Stimulated activated effector memory CD8-positive, alpha-beta T cell treated with anti-CD3 and anti-CD28 coated beads, Interleukin-12 subunit alpha, Interleukin-12 subunit beta, amount 100 ng/mL, for 72 hours (primary cell): ENCODE data around the gene MRPS31.
"Not testable (repeated sequence)": the region's sequence is repeated elsewhere in the genome, so short reads cannot be mapped to it uniquely, and the experiment has no call there.

Experiments used
- ATAC-seq: fragments of 150-1000 bp; cut with Tn5 transposase; 2 replicates; pipeline ENCODE4 v1.10.0; 2021
- DNase-seq, 2 donors: peaks; one replicate each; pipeline ENCODE4 v3.0.0; 2021 to 2022; ENCODE audit warnings: low spot score in 2 of 2
- H3K27ac Mint-ChIP-seq: one replicate; pipeline ENCODE4 v1.8.0; 2022; ENCODE audit warnings: mild to moderate bottlenecking, mixed read lengths
- H3K36me3 Mint-ChIP-seq: one replicate; pipeline ENCODE4 v1.8.0; 2022; ENCODE audit warnings: mild to moderate bottlenecking, mixed read lengths
- H3K4me1 Mint-ChIP-seq: one replicate; pipeline ENCODE4 v1.8.0; 2022; ENCODE audit warnings: mixed read lengths
- H3K4me3 Mint-ChIP-seq: one replicate; pipeline ENCODE4 v1.8.0; 2022; ENCODE audit warnings: mild to moderate bottlenecking, mixed read lengths
- H3K9me3 Mint-ChIP-seq: one replicate; pipeline ENCODE4 v1.8.0; 2022; ENCODE audit warnings: mixed read lengths

MRPS31 gene

DNA sequence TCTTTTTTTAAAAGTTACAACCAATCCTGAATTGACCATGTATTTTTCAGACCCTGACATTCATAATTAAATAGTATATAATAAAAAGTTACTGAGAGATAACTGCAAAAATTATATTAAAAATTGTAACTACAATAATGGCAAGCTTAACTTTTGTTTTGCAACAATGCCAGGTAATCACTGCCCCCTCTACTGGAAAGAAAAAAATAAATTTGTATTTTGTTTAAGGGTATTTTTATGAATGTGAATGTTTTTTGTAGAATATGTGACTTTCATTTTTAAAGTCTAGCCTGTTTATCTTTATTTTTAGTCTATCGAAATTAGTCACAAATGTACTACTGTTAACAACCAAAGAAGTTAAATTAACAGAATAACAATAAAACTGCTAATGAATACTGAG, 21.7 kb downstream of the MRPS31 start:
- Mint-ChIP-seq H3K4me3 (no peak overlapping the region), H3K27ac (no peak overlapping the region), H3K9me3 (no peaks in the 10 kb centered on the region), H3K4me1 (no peaks in the 10 kb centered on the region), H3K36me3 (peaks cover 72% of the 10 kb centered on the region)
- ATAC-seq (no peak), DNase-seq (no peak)

GRCh38 chr13:40735232-40735548, 35.8 kb downstream of the MRPS31 start:
- not testable (repeated sequence) for ATAC-seq, DNase-seq, H3K9me3 Mint-ChIP-seq, H3K27ac Mint-ChIP-seq
- peaks cover 23% of the 10 kb centered on the region for H3K36me3 Mint-ChIP-seq
- H3K4me1 Mint-ChIP-seq: peaks cover 11% of the 10 kb centered on the region
- peak overlapping the region; percentile 42 for H3K4me3 Mint-ChIP-seq

GRCh38 chr13:40734536-40735231, 36.3 kb downstream of the MRPS31 start:
- Mint-ChIP-seq H3K4me1 (peaks cover 11% of the 10 kb centered on the region), H3K36me3 (peaks cover 28% of the 10 kb centered on the region), H3K4me3 (peak overlapping the region; percentile 42), H3K27ac (peak overlapping the region; percentile 4)
- not testable (repeated sequence) for ATAC-seq, DNase-seq, H3K9me3 Mint-ChIP-seq

- ATAC-seq: no peak
- no peak for DNase-seq
- H3K9me3 Mint-ChIP-seq: no peaks in the 10 kb centered on the region
- H3K27ac Mint-ChIP-seq: no peak overlapping the region
- H3K36me3 Mint-ChIP-seq: peaks cover 48% of the 10 kb centered on the region
- H3K4me3 Mint-ChIP-seq: no peak overlapping the region
- H3K4me1 Mint-ChIP-seq: peaks cover 11% of the 10 kb centered on the region
These were observed 38.3 kb downstream of the MRPS31 start for GRCh38 chr13:40732658-40733057.

DNA sequence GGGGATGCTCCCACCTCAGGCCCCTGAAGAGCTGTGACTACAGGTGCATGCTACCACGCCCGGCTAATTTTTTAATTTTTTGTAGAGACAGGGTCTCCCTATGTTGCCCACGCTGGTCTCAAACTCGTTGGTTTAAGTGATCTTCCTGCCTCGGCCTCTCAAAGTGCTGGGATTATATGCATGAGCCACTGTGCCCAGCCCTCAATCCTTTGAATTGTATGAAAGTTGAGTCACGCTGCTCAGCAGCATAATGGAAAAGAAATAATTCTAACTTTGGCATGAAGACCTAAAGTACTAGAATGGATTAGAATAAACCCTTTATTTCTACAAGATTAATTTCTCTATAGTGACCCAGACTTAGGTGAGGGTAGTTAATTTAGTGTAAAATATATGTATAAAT, 42.4 kb downstream of the MRPS31 start:
- no peaks in the 10 kb centered on the region for H3K9me3 Mint-ChIP-seq
- DNase-seq: no peak
- no peak for ATAC-seq
- no peaks in the 10 kb centered on the region for H3K4me1 Mint-ChIP-seq
- no peak overlapping the region for H3K27ac Mint-ChIP-seq
- H3K4me3 Mint-ChIP-seq: no peak overlapping the region
- peaks cover 60% of the 10 kb centered on the region for H3K36me3 Mint-ChIP-seq

- Mint-ChIP-seq H3K9me3 (peaks cover 14% of the 10 kb centered on the region), H3K36me3 (peaks cover 22% of the 10 kb centered on the region)
- H3K4me1 Mint-ChIP-seq, ATAC-seq, DNase-seq, H3K27ac Mint-ChIP-seq, H3K4me3 Mint-ChIP-seq: not testable (repeated sequence)
These were observed 56.6 kb downstream of the MRPS31 start for GRCh38 chr13:40714433-40714832.

DNA sequence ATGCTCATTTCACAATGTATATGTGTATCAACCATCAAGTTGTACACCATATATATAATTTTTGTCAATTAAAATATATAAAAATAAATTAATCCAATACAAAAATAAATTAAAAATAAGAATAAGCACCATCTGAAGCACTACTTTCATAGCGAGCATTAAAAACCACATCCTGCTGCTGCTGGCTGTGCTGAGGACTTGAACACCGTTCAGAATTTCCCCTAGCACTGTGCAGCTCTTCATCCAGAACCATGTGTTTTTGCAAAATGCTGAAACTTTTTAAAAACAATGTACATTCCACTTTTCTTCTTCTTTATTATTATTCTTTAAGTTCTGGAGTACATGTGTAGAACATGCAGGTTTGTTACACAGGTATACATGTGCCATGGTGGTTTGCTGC, 64.6 kb downstream of the MRPS31 start:
- no peaks in the 10 kb centered on the region for H3K36me3 Mint-ChIP-seq
- H3K4me1 Mint-ChIP-seq: peaks cover 5% of the 10 kb centered on the region
- no peak overlapping the region for H3K27ac Mint-ChIP-seq
- H3K4me3 Mint-ChIP-seq: no peak overlapping the region
- DNase-seq (no peak), ATAC-seq (no peak)
- peaks cover 35% of the 10 kb centered on the region for H3K9me3 Mint-ChIP-seq

DNA sequence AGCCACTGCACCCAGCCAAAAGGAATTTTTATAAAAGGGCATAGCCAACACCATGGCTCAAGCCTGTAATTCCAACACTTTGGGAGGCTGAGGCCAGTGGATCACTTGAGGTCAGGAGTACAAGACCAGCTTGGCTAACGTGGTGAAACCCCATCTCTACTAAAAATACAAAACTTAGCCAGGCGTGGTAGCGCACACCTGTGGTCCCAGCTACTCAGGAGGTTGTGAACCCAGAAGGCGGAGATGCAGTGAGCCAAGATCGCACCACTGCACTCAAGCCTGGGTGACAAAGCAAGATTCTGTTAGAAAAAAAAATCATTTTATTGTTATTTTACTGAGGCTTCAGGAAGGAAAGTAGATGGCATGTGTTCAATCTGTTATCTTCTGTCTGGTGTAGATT, 73.3 kb downstream of the MRPS31 start:
- DNase-seq (no peak), ATAC-seq (no peak)
- no peaks in the 10 kb centered on the region for H3K4me1 Mint-ChIP-seq
- no peaks in the 10 kb centered on the region for H3K9me3 Mint-ChIP-seq
- no peaks in the 10 kb centered on the region for H3K36me3 Mint-ChIP-seq
- no peak overlapping the region for H3K27ac Mint-ChIP-seq
- H3K4me3 Mint-ChIP-seq: no peak overlapping the region

DNA sequence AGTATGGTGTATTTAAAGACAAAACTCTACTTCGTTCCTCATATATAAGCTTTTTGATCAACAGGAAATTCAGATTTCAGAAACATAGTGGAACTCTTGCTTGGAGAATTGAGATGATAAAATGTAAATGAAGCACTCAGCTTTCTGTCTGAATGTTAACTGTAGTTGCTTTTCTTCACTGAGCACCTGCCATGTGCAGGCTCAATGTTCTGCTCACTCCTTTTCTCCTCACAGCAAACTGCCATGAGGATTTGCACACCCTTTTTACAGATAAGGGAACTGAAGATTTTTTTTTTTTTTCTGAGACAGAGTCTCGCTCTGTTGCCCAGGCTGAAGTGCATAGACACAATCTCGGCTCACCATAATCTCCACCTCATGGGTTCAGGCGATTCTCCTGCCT, 76.6 kb downstream of the MRPS31 start:
- Mint-ChIP-seq H3K36me3 (no peaks in the 10 kb centered on the region), H3K4me3 (no peak overlapping the region), H3K27ac (no peak overlapping the region), H3K4me1 (no peaks in the 10 kb centered on the region), H3K9me3 (no peaks in the 10 kb centered on the region)
- ATAC-seq: no peak
- DNase-seq: no peak

DNA sequence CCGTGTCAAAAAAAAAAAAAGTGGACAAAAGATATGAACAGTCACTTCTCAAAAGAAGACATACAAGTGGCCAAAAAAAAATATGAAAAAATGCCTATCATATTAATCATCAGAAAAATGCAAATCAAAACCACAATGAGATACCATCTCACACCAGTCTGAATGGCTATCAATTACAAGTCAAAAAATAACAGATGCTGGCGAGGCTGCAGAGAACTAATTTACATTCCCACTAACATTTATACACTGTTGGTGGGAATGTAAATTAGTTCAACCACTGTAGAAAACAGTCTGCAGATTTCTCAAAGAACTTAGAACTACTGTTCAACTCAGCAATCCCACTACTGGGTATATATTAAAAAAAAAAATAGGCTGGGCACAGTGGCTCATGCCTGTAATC, 78.0 kb downstream of the MRPS31 start:
- Mint-ChIP-seq H3K4me1 (no peaks in the 10 kb centered on the region), H3K27ac (no peak overlapping the region), H3K36me3 (no peaks in the 10 kb centered on the region), H3K9me3 (no peaks in the 10 kb centered on the region), H3K4me3 (no peak overlapping the region)
- no peak for ATAC-seq
- no peak for DNase-seq

DNA sequence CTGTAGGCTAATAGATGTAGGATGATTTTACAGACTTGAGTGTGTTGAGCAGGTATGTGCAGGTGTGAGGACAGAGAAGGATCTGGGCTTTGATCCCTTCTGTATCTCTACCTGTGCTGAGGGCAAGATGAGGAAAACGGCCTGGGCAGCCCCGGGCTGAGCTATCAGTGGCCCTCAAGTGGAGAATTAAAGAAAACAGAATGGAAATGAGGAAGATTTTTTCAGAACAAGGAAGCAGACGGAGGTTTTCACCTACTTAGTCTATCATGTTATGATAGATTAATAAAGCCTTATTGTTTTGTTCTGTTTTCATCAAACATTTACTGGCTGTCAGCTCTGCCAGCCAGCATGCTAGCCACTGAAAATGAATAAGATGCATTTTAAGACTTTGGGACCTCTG, 82.2 kb downstream of the MRPS31 start:
- Mint-ChIP-seq H3K9me3 (no peaks in the 10 kb centered on the region), H3K27ac (no peak overlapping the region), H3K36me3 (no peaks in the 10 kb centered on the region), H3K4me1 (no peaks in the 10 kb centered on the region), H3K4me3 (no peak overlapping the region)
- DNase-seq: no peak
- ATAC-seq: no peak

GRCh38 chr13:40682449-40683240, 88.3 kb downstream of the MRPS31 start:
- no peak for ATAC-seq
- Mint-ChIP-seq H3K9me3 (no peaks in the 10 kb centered on the region), H3K4me1 (no peaks in the 10 kb centered on the region), H3K36me3 (no peaks in the 10 kb centered on the region), H3K4me3 (no peak overlapping the region), H3K27ac (no peak overlapping the region)
- DNase-seq: no peak

DNA sequence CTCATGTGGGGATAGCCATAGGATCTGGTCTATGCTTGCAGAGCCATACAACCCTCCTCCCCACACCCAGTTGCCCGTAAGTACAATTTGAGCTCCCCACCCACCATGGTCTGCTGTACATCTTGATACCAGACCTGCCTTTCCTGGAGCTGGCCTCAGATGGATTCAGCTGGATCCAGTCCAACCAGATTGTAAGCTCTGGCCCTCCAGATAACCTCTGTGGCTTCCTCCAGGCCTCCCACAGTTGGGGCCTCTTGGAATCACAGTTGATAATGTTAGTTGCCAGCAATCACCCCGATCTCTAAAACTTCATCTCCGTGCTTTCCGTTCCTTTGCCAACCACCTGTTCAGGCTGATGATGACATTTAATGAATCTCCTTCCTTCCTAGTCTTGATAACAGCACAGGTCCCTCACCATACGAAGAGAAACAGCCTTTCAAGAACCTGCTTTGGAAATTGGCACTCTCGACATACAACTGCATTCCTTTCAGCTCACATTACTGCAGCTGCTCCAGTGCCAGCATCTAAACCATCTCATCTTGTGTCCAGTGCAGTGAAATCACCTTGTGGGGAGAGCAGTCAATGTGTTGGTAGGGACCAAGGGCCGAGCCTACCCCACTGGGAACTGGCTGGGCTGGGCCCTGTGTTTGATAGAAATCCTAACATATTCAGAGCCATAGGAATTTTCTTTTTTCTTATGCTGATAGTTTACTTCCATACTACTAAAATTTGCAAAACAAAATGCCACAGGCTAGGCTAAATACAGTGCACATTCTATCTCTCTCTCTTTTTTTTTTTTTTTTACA, 89.4 kb downstream of the MRPS31 start:
- Mint-ChIP-seq H3K4me3 (no peak overlapping the region), H3K36me3 (no peaks in the 10 kb centered on the region), H3K4me1 (no peaks in the 10 kb centered on the region), H3K9me3 (no peaks in the 10 kb centered on the region), H3K27ac (peak overlapping the region; percentile 22)
- DNase-seq (no peak), ATAC-seq (no peak)

DNA sequence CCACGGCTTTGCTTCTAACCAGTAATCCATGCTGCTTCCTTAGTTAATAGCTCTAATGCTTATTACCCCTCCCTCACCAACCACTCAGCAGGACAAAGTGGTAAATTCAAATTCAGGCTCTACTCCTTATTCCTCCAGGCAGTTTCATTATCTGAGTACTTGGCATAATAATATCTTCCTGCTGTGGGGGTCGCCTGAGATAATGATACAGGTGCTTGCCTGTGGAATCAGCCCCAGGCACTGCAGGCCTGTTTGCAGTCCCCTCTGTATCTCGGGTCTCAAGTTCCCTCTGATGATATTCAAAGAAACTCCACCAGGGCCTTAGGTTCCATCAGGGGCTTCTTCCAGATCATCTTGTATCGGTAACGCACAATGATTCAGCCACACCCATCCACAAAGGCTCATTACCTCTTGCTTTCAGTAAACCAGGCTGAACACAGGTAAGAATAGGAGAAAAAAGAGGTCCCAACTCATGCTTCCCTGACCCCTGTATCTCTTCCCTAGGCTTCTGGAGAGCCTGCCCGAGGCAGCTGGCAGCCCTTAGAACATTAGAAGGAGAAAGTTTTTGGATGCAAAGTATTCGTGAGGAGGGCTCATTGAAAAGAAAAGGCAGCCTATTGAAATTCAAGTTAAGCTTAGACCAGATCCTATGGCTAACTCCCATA, 90.2 kb downstream of the MRPS31 start:
- Mint-ChIP-seq H3K9me3 (no peaks in the 10 kb centered on the region), H3K27ac (peak overlapping the region; percentile 32), H3K36me3 (no peaks in the 10 kb centered on the region), H3K4me1 (no peaks in the 10 kb centered on the region), H3K4me3 (no peak overlapping the region)
- DNase-seq: no peak
- ATAC-seq: no peak

- Mint-ChIP-seq H3K4me3 (no peak overlapping the region), H3K4me1 (no peaks in the 10 kb centered on the region), H3K27ac (peak overlapping the region; percentile 50), H3K9me3 (no peaks in the 10 kb centered on the region), H3K36me3 (no peaks in the 10 kb centered on the region)
- DNase-seq (no peak), ATAC-seq (no peak)
These were observed 91.5 kb downstream of the MRPS31 start for GRCh38 chr13:40679480-40679985.
